Stimulated activated CD8-positive, alpha-beta memory T cell treated with anti-CD3 and anti-CD28 coated beads, Interleukin-4, amount 100 ng/mL, for 1 hour (primary cell): Measurements from ENCODE around the gene LDLRAD4.

Experiments
- DNase-seq, 2 donors: peaks; one replicate each; pipeline ENCODE4 v3.0.0-alpha.2; 2020; ENCODE audit warnings: low read depth in 2 of 2, low spot score in 1 of 2

The LDLRAD4 gene

DNA sequence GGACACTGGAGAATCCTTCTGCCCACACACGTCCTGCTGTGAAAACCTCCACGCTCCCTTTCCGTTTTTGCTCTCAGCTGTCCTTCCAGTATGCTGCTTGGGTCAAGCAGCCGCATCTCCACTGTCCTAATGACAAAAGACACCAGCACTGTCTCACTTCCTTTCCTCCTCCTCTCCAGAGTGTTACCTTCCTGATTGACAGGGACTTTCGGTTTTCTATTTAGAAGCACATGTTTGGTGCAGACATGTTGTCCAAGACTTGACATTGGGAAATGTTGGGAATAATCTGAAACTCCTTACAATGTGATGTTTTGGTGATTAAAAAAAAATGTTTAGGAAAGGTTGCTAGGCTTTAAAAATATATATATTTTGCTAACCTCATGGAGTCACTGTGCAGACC is 281.2 kb downstream of the LDLRAD4 start:
- no peak for DNase-seq

DNA sequence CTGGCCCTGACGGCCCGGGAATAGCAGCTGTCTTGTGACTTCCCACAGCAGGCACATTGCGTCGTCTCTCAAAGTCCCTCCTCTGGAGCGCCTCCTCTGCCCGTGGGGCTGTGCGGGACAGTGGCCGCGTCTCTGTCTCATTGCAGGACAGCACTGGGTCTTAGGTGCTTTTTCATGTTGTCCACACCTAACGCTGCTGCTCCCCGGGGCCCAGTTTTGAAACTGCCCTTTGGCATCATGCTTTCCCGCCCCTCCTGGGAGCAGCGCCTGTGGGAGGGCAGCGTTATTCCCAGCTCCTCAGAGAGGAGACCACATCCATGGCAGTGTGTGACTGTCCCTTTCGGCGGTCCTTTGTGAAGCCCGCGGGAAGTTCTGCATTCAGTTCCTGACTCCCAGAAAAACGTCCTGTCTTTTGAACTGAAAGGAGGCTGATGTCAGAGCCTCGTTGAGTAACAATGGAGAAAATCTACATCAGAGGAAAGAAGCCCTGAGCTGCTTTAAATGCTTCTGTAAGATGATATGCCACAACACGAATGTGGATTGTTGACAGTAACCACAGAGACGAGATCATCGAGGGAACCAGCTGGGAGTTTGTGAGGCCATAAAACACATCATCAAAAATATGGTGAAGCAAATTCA is 281.8 kb downstream of the LDLRAD4 start:
- DNase-seq, result no peak

DNA sequence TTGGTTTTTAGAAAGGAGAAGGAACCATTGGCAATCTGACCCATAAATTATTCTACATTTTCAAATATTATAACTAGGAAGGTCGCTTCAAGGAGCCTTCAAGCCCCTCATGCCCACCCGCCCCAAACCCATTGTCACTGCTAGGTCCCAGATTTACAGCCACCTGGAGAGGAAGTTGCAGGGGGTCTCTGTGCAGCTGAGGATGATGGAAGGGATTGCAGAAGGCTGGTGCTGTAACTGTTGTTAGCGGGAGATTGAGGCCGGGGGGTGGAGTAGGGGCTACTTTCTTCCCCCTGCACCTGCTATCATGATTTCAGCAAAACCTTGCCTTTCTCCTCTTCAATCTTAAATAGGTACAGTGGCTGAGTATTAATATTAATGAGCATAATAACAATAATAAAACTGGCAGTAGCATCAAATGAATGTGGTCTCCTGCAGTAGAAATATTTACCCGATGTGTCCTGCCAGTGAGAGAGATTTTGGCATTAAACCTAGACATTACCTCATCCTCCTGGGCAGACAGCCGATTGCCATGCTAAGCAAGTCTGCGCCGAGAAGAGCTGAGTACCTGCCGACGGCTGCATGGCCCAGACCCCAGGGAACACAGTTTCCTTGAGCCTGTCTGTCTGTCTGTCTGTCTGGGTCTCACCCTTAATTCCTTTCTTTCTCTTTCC is 282.4 kb downstream of the LDLRAD4 start:
- no peak for DNase-seq

DNA sequence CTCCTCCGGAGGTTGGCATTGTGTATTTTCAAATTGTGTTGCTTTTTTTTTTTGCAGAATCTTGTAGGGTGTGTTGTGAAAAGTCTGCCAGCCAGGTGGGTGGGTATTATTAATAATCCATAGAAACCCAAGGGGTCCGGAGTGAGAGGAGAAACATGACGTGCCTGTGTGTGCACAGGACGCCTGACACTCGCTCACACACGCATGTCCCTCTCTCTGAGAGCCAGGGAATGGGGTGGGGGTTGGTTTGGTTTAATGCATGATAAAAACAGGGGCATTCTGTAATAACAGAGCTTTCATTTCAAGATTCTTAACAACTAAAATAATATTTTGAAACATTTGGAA is 283.0 kb downstream of the LDLRAD4 start:
- DNase-seq, result no peak

DNA sequence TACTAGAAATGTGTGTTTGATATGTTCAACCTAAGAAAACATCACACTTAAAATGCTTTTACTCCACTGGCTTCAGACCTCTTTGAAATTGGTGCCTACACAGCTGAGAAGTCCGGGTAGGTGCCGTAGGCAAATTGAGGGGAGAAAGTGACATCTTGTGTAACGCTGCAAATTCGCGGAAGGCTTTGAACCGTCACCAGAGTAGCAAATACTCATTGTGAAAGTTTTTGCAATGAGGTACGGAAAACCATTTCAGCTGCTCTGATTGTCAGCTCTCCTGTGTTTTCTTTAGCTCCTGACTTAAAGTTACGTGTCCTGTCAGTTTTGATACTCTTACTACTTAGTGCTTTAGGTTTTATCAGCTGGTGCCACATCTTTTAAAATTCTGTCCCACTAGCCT is 283.3 kb downstream of the LDLRAD4 start:
- no peak for DNase-seq

DNA sequence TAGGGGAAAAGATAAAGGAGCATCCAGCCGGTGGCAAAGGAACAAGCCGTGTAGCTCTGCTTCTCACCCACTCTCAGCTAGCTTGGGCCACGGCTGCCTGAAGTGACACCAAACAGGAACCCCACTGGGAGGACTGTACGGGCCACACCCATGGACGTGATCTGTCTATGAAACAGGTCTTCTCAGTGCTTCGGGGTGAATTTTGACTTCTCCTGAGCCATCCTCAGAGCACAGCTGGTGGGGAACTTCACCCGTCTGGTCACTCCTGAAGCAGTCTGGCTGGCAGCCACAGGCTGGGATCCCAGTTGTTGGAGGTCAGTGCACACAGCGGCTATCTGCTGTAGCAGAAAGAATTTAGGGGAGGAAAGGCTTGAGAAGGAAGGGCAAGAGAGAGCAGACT is 284.0 kb downstream of the LDLRAD4 start:
- no peak for DNase-seq

DNA sequence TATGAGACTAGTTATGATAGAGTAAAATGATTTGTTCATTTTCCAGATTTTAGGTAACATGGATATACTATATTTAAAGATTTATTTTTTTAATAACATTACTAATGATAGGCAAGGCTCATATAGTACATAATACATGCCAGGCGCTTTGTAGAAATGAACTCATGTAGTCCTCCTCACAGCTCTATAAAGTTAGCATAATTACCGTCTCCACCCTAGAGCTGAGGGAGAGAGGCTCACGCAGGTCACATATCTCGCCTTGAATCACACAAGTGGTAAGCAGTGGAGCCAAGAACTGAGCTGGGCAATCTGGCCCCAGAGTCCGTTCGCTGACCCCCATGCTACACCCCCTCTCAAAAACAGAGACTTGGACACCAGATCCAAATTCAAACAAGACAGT is 285.3 kb downstream of the LDLRAD4 start:
- DNase-seq, result no peak

DNA sequence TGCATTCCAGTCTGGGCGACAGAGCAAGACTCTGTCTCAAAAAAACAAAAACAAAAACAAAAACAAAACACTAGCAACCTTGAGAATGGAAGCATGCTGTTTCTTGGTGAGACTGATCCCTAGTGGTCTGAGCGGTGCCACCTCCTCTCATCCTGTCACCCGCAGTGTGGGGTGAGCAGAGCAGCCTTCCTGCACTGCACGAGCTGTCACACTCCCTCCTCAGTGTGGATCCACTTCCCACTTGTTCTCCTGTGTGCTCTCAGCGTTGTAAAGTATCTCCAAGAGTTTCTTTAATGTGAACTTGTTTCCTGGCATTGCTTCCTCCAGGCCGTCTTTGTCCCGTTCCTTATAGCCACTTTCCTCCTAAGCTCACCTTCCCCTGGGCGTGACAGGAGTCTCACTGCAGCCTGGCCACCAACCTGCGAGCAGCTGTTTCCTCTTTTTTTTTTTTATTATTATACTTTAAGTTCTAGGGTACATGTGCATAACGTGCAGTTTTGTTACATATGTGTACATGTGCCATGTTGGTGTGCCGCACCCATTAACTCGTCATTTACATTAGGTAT is 287.3 kb downstream of the LDLRAD4 start:
- DNase-seq, result no peak

DNA sequence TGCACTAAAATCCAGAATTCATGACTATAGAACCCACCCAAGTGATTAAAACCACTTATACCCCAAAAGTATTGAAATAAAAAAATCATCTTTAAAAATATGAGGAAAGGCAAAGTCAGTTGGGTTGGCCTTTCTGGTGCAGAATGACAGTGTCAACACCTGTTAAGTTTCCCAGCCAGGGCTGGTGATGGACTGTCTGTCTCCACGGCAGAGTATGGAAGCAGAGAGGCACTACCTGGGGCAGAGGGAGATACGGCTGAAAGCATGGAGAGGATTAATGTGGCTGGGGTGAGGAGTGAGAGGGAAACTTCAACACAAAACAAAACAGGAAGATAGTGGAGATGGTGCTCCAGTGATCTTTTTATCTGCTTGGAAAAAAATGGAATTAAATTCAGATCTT is 292.0 kb downstream of the LDLRAD4 start:
- DNase-seq, result no peak

DNA sequence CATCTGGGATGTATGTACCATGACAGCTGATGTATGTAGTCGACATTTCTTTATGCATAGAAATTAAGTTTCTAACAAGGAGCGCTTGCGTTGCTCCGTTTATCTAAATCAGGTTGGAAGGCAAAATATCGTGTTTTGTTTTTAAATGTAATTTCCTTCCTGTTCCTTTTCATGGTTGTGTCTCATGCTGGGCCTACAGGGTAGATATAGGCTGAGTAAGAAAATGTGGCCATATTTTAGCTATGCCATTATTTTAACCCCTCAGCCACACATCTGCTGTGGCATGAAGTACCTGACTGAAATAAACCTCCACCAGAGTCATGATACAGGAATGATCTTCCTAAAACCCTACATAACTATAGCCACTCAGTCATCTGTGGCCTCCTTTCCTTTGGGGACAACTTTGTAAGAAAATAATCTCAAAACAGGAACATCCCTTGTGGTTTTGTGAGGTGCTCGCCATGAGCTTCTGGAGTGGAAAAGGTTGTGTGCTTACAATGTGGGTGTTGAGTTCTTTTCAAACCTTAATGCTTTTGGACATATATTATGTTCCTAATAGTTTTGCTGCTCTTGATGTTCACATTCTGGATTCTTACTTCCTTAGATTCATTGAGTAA is 293.5 kb downstream of the LDLRAD4 start:
- DNase-seq, result no peak

DNA sequence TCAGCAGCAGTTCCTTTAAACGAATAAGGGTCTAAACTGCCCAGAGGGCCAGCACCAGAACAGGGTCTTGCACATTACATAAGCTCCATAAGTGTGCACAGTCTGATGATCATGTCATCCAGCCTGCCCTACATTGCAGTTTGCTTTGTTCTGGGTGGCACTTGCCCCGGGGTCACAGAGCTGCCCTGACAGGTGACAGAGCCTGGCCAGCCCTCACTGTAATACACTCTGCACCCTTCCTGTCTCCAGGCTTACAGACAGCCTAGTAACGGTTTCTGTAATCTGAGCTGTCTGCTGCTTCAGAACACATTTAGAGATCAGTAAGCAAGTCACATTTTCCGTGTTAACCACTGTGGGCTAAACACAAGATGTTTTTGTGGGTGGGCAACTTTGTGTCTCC is 294.5 kb downstream of the LDLRAD4 start:
- DNase-seq, result no peak

DNA sequence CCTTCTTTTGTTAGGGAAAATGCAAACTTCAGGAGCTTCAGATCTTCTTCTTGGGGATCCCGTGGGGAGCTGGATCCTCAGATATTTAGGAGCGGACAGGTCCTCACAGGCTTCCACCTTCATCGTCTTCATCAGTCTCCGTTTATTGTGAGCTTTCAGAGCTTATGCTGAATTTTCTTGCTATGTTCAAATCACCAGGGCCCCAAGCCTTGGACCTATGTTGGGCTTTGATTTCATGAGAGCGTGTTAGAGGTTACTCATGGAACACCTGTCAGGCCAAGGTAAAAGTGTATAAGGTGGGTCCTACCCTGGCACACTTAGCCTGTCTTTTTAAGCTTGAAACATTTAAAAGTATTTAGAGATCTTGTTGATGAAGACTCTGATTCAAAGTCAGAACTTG is 294.9 kb downstream of the LDLRAD4 start:
- no peak for DNase-seq

DNA sequence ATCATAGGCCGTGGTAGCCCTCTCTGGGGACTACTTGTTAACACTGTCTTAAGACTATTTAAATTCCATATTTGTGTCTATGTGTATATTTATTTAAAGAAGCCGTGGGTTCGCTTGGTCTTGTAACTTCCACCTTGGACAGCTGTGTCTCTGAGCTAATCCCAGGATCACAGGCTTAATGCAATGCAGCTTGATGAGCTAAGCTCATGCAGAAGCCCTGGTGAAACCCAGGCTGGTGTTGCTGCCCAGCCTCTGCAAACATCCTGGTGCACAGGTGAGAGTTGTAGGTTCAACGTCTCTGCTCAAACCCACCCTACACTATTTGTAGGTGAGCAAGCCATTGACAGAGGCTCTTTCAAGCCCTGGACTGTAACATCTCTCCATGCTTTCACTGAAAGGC is 296.0 kb downstream of the LDLRAD4 start:
- DNase-seq, result no peak

DNA sequence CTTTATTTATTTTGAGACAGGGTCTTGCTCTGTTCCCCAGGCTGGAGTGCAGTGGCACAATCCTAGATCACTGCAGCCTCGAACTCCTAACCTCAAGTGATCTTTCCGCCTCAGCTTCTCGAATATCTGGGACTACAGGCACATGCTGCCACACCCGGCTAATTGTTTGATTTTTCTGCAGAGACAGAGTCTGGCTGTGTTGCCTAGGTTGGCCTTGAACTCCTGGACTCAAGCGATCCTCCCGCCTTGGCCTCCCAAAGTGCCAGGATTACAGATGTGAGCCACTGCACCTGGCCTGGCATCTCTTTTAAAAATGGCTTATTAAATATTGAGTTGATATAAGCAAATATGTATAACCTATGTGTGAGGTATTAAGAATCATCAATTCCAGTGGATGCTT is 298.3 kb downstream of the LDLRAD4 start:
- no peak for DNase-seq

DNA sequence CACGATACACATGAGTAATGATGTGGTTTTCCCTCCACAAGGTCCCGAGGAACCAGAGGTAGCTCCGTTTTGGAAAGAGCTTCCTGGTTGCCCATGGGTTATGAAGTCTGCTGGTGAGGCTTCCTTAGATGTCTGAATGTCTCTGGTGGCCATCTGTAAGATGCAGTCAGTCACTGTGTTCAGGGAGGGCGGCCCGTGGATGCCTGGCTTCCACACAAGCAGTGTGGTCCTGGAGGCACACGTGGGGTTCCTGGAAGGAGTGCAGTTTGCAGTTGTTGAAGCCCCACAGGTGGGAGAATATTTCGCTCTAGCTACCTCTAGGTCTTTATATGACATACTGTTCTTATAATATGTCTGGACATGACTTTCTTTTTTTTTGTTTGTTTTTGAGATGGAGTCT is 298.8 kb downstream of the LDLRAD4 start:
- no peak for DNase-seq

DNA sequence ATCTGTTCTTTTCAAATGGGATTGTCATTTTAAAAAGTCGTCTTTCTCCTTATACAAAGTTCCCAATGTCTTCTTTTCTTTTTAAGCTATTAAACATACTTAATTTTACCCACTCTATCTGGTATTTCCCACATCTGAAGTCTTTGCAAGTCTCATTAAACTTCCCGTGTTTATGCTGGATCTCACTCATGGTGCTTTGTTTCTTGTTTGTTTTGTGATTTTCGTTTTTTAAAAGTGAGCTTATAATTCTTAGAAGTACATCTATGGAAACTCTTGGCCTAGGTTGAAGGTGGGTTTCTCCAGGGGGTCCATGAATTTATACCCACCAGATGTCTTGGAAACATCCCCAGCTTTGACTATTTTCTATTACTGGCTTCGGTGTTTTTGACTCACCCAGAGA is 299.8 kb downstream of the LDLRAD4 start:
- no peak for DNase-seq

DNA sequence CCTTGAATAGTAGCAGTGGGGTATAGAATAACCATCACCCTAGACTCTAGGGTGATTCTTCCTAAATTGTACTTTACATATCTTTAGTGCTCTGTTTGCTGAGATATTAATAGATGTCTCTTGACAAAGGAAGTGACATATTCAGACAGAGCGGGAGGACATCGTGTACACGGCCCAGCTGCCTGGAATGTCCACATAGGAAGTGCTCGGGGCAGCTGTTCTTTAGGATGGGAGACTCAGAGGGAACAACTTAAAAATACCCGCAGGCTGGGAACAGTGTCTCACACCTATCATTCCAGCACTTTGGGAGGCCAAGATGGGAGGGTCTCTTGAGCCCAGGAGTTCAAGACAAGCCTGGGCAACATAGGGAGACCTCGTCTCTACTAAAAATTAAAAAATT is 301.7 kb downstream of the LDLRAD4 start:
- no peak for DNase-seq

DNA sequence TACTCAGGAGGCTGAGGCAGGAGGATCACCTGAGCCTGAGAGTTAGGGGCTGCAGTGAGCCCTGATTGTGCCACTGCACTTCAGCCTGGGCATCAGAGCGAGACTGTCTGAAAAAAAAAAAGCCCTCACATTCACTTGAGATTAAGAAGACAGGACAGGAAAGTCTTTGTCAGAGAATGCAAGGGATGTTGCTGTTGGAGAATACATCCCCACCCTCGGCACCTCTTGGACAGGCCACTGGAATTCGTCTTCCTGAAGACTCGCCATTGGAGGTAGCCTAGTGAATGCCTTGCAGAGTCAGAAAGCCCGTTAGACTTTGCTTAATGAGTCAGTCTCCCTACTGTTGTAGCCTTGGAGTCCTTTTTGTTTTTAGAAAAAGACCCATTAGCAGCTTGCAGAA is 302.2 kb downstream of the LDLRAD4 start:
- DNase-seq, result no peak

DNA sequence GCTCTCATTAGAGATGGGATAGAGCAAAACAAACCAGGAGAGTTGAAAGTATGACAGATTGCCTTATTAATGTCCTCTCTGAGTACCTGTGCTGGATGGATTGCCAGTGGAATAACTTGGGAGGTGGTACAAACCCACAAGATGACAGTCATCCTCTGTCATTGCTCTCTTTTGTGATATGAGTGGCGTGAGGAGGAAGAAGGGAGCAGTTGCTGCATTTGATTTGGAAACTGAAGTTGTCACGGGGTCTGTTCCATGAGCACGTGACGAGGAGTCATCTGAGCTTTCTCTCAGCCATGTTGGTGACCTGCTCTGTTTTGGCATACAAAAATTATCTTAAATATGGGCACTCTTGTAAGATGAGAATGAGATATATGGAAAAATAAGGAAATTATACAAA is 302.9 kb downstream of the LDLRAD4 start:
- no peak for DNase-seq

DNA sequence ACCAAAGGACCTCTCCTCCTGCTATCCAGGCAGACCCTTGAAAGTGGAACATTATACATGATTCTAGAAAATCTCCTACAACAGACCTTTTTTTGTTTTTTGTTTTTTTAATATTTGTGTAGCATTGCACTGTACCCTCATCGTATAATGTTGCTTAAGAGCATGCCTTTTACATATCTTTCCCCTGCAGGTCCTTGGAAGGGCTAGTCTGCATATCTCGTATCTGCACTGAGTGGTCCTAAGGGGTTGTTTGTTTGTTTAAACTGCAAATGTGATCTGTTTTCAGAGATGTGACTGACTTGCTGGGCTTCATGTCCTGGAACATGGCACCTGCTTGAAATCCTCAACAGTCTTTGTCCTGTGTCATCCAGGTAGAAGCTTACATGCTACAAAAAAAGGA is 303.7 kb downstream of the LDLRAD4 start:
- no peak for DNase-seq

DNA sequence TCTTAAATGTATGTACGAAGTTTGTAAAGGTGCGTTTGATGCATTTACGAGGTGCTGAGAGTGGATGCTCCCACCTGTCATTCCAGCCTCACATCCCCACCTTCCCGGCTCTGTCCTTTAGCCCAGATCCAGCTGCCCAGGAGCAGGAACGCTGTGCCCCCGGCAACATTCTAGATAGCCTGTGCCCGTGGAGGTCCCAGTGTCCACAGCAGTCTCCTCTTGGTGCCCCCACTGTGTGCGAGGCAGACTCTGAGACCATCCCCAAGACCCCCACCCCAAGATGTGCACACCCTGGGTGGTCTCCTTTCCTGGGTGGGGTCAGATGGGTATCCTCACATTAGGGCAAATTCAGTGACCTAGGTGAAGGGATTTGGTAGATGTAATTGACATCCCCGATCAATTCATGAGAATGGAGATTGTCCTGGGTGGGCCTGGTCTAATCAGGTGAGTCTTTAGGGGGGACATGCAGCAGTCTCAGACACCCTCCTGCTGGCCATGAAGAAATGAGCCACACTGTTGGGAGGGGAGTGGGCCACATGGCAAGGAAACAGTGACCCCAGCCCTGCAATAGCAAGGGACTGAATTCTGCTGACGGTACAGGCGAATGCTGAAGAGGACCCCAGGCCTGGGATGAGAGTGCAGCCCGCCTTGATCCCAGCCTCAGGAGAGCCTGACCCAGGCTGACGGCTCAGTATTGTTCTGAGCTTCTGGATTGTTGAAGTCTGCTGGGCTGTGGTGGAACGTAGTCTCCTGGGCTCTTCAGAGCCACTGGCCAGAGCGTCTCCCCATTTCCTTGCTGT is 304.5 kb downstream of the LDLRAD4 start:
- no peak for DNase-seq

DNA sequence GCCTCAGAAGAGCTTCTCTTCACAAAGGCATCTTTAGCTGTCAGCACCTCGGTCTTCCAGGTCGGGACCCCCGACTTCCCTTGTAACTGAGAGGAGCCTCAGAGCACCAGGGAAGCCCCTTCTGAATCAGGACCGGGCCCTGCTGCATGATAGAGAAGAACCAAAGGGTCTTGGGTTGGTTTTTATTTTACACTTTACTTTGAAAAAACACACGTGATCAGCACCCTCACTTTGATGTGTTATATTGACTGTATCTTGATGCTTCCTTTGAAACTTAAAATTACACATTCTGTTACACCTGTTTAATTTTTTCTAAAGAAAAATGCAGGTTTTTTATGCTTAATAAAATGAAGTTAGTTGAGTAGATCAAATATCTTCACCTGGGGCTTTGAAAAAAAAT is 305.5 kb downstream of the LDLRAD4 start:
- DNase-seq, result no peak
